Psoas muscle (tissue), 8 donors: ENCODE data around the gene CDKL4. TPM values are rescaled to one million over a fixed set of nuclear protein-coding genes. Genes with fewer than 3 reads are reported as not detected.
A peak's percentile ranks its signal among the peaks of the same experiment; 100 is the strongest.

Source experiments
- ATAC-seq, 4 donors: fragments of 200-7000 bp; cut with Tn5 transposase; one replicate each; pipeline ENCODE4 v1.9.1; 2020; ENCODE audit warnings: moderate library complexity in 3 of 4, mild to moderate bottlenecking in 2 of 4
- DNase-seq, 2 donors: peaks; one replicate each; pipeline ENCODE4 v3.0.0-alpha.2; 2020
- H3K27ac ChIP-seq: fragments of 200-600 bp; one replicate; pipeline ENCODE4 v1.8.0; 2022
- H3K27me3 ChIP-seq, 3 donors: fragments of 200-600 bp in 1 of 3; one replicate each; pipeline versions ENCODE4 v1.6.1 to v1.8.0; 2013 to 2022; ENCODE audit warnings: low read length in 2 of 3, mild to moderate bottlenecking in 2 of 3, moderate library complexity in 1 of 3; ENCODE audit not compliant: insufficient read depth in 3 of 3
- H3K36me3 ChIP-seq, 2 donors: fragments of 200-600 bp in 1 of 2; one replicate each; pipeline versions ENCODE4 v1.6.1 to v1.8.0; 2013 to 2022; ENCODE audit warnings: low read depth in 1 of 2, mild to moderate bottlenecking in 1 of 2, moderate library complexity in 1 of 2; ENCODE audit not compliant: insufficient read depth in 1 of 2
- H3K4me1 ChIP-seq: fragments of 200-600 bp; one replicate; pipeline ENCODE4 v1.8.0; 2022
- H3K4me3 ChIP-seq: fragments of 200-600 bp; one replicate; pipeline ENCODE4 v1.8.0; 2022; ENCODE audit warnings: mild to moderate bottlenecking
- H3K9me3 ChIP-seq: fragments of 200-600 bp; one replicate; pipeline ENCODE4 v1.8.0; 2022
- CTCF ChIP-seq: fragments of 200-600 bp; IDR thresholded peaks from one replicate; pipeline ENCODE4 v1.8.0; 2022; ENCODE audit warnings: antibody characterized with exemption
- WGBS, 3 donors: extraction: QIAGEN DNeasy Blood & Tissue Kit; methylation state at CpG; one replicate each; pipeline versions ENCODE4 v1.1.6 to v1.1.7; 2013; 5-methylcytosine and 5-hydroxymethylcytosine counted together
- intact Hi-C, 2 donors: fragments of 100-400 bp; cut with DNase I; formaldehyde crosslinking; loops; one replicate each; pipeline versions ENCODE4 v1.11.0 to v1.14.2; 2022
- polyA plus RNA-seq, 3 donors: library from polyadenylated mRNA; stranded (reverse); fragments of 200-250 nt; gene quantifications; one replicate each; pipeline ENCODE4 v1.2.3, GENCODE V29; 2013
- total RNA-seq, 4 donors: library from RNA; stranded (reverse); fragmentation: NEBNext Ultra II Directional in 2 of 4; extraction: Animal tissue kit (Norgen Biotek cat#: 25700) in 2 of 4; gene quantifications; one replicate each; pipeline versions ENCODE4 v1.2.1 to v1.2.4, GENCODE V29; 2021 to 2023
- donor health status: healthy with polysubstance abuse.
- donor health status: DM: no; HTN: no; CAD: no; lungs with moderate emphysema.
- donor health status: Bipolar disorder and iron deficiency.
- donor health status: healthy.
- donor health status: DM: yes; HTN: yes; CAD: no.
- donor health status: DM: no; HTN: no; CAD: no.
- donor health status: DM: no; HTN: no; CAD: no.
- donor health status: DM: yes; HTN: yes; CAD: no.

The CDKL4 gene
- total and polyA plus RNA-seq, 7 donors: 0.06 to 0.99 (median 0.44) TPM; not detected in 3

GRCh38 chr2:39240758-39241157 lies 3.0 kb downstream of the CDKL4 start:
- intact Hi-C loops: no loop called here
- ATAC-seq (no peak), DNase-seq (no peak)
- Histone ChIP-seq H3K27me3 (no peaks in the 10 kb centered on the region), H3K4me1 (no peaks in the 10 kb centered on the region), H3K9me3 (peaks cover 9% of the 10 kb centered on the region), H3K27ac (no peak overlapping the region), H3K4me3 (no peak overlapping the region), H3K36me3 (no peaks in the 10 kb centered on the region)
- no peak for TF ChIP-seq CTCF
- WGBS, 3 donors: 73 to 83% (median 76%) methylated on average over 6 of the region's 6 CpGs

- H3K4me3 ChIP-seq: no peak overlapping the region
- H3K27ac ChIP-seq: no peak overlapping the region
- TF ChIP-seq CTCF: no peak
- no peaks in the 10 kb centered on the region for H3K4me1 ChIP-seq
- 91 to 96% (median 95%) methylated on average over 1 of the region's 1 CpG for WGBS, 3 donors
- H3K9me3 ChIP-seq: peaks cover 9% of the 10 kb centered on the region
- no peak for DNase-seq
- intact Hi-C loops: no loop called here
- no peaks in the 10 kb centered on the region for H3K36me3 ChIP-seq
- ATAC-seq: no peak
- no peaks in the 10 kb centered on the region for H3K27me3 ChIP-seq
These were observed 9.0 kb downstream of the CDKL4 start for GRCh38 chr2:39234754-39235153.

GRCh38 chr2:39232141-39232540 lies 11.6 kb downstream of the CDKL4 start:
- TF ChIP-seq CTCF: no peak
- no peaks in the 10 kb centered on the region for H3K36me3 ChIP-seq
- no peak overlapping the region for H3K27ac ChIP-seq
- ATAC-seq (no peak), DNase-seq (no peak)
- intact Hi-C loops: no loop called here
- no peak overlapping the region for H3K4me3 ChIP-seq
- H3K4me1 ChIP-seq: no peaks in the 10 kb centered on the region
- H3K27me3 ChIP-seq: no peaks in the 10 kb centered on the region
- H3K9me3 ChIP-seq: peaks cover 5% of the 10 kb centered on the region

- TF ChIP-seq CTCF: no peak
- Histone ChIP-seq H3K27me3 (no peaks in the 10 kb centered on the region), H3K4me1 (no peaks in the 10 kb centered on the region), H3K27ac (no peak overlapping the region), H3K9me3 (no peaks in the 10 kb centered on the region), H3K36me3 (no peaks in the 10 kb centered on the region), H3K4me3 (peak overlapping the region; percentile 2)
- WGBS, 3 donors: 38 to 40% (median 39%) methylated on average over 19 of the region's 19 CpGs
- DNase-seq: no peak
- intact Hi-C loops: loop anchor here (1.0 to 2.0 kb wide), 2 partner anchors 108 to 170 kb away; no protein-coding TSS in a partner anchor
- ATAC-seq: peak in 2 of 4 donors; percentile 11 to 53
These were observed 15.2 kb downstream of the CDKL4 start for GRCh38 chr2:39228413-39229209.
